ENCODE data around the gene TNIK.

TNIK gene

DNA sequence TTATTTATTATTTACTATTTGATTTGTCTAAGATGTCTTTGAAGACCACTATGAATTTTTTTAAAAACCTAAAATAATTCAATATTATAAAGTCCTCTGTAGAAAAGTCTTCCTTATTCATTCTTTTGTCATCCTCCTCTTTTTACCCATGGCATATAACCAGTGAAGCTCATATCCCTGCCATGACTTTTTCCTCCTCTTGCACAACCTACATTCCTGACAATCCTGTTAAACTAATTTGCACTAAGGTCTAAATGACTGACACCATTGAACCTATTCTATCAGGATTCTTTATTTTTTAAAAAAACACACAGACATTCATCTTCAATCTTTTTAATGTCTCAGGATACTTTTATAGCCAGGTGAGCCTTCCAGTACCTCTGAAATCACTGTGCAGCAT lies 273.8 kb downstream of the TNIK start:
- TF ChIP-seq, protein P1, sequence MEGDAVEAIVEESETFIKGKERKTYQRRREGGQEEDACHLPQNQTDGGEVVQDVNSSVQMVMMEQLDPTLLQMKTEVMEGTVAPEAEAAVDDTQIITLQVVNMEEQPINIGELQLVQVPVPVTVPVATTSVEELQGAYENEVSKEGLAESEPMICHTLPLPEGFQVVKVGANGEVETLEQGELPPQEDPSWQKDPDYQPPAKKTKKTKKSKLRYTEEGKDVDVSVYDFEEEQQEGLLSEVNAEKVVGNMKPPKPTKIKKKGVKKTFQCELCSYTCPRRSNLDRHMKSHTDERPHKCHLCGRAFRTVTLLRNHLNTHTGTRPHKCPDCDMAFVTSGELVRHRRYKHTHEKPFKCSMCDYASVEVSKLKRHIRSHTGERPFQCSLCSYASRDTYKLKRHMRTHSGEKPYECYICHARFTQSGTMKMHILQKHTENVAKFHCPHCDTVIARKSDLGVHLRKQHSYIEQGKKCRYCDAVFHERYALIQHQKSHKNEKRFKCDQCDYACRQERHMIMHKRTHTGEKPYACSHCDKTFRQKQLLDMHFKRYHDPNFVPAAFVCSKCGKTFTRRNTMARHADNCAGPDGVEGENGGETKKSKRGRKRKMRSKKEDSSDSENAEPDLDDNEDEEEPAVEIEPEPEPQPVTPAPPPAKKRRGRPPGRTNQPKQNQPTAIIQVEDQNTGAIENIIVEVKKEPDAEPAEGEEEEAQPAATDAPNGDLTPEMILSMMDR (IDR thresholded peaks at IDR 0.05; ENCODE audit: insufficient read depth, low read length, missing control alignments), result no peak
- no peak for DNase-seq (ENCODE audit: low read depth, low spot score)
- POLR2A ChIA-PET, result no interaction called here
- CTCF ChIA-PET, result interaction anchor here (1.0 to 6.1 kb wide), 15 partner anchors 11 to 379 kb away, joined by 3 to 92 read pairs (median 4); partner anchors contain the start of gene TNIK
- no peak overlapping the region for H3K4me3 ChIP-seq (ENCODE audit: low read depth, low read length)

- ChIA-PET CTCF (interaction anchor here (1.2 to 6.1 kb wide), 8 partner anchors 11 to 379 kb away, joined by 3 to 92 read pairs (median 5); no protein-coding TSS in a partner anchor), POLR2A (no interaction called here)
- DNase-seq (ENCODE audit: low read depth, low spot score), result no peak
- TF ChIP-seq, protein P1 (IDR thresholded peaks at IDR 0.05; ENCODE audit: insufficient read depth, low read length, missing control alignments), result no peak
- H3K4me3 ChIP-seq (ENCODE audit: low read depth, low read length), result no peak overlapping the region
Observed at GRCh38 chr3:171185959-171186358, 274.2 kb downstream of the TNIK start.

DNA sequence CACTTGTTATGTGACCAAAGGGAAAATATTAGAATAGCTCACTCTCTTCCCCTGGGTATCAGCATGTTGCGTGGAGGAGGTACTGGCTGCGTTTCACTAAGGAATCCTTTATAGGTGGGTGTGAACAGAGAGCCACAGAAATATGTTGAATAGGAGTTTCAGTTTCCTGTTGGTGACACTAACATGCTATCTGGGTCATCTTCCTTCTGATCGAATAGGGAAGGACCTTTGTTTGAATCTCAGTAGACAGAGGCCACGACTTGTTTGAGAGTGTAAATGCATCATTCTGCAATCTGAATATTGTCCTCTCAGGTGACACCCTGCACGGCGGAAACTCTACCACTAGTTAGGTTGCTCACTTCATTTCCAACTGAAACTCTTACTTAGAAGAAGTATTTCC lies 275.8 kb downstream of the TNIK start:
- CTCF ChIA-PET, result interaction anchor here (2.0 to 3.8 kb wide), 2 partner anchors 223 to 381 kb away, joined by 6 to 23 read pairs; no protein-coding TSS in a partner anchor
- TF ChIP-seq, protein P1 (IDR thresholded peaks at IDR 0.05; ENCODE audit: insufficient read depth, low read length, missing control alignments), result no peak
- H3K4me3 ChIP-seq (ENCODE audit: low read depth, low read length), result no peak overlapping the region
- POLR2A ChIA-PET, result no interaction called here
- no peak for DNase-seq (ENCODE audit: low read depth, low spot score)

DNA sequence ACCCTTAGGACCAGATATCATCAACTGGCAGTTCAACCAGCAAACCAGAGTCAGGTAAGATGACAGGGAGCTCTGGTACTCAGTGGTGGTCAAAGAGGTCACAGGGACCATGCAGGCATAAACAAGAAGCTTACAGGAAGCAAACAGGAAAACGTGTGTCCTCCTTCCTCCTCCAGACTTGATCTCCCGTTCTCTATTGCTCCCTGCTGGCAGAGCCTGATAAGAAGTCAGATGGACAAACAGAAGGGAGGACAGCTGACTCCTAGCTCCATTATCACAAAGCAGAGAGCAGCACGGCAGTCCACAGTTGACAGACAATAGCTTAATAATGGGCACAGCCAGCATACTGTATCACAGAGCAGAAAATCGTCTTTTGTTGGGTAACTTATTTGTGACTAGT lies 277.2 kb downstream of the TNIK start:
- POLR2A ChIA-PET, result no interaction called here
- no peak overlapping the region for H3K4me3 ChIP-seq (ENCODE audit: low read depth, low read length)
- CTCF ChIA-PET, result interaction anchor here (0.5 to 3.8 kb wide), 9 partner anchors 15 to 383 kb away, joined by 3 to 23 read pairs (median 4); no protein-coding TSS in a partner anchor
- TF ChIP-seq, protein P1 (IDR thresholded peaks at IDR 0.05; ENCODE audit: insufficient read depth, low read length, missing control alignments), result peak; percentile 37
- DNase-seq (ENCODE audit: low read depth, low spot score), result no peak

- POLR2A ChIA-PET, result interaction anchor here (0.6 kb wide), 1 partner anchor 821 kb away, joined by 3 read pairs; no protein-coding TSS in a partner anchor
- CTCF ChIA-PET, result interaction anchor here (0.7 to 3.8 kb wide), 7 partner anchors 11 to 221 kb away, joined by 3 to 23 read pairs (median 5); no protein-coding TSS in a partner anchor
- H3K4me3 ChIP-seq (ENCODE audit: low read depth, low read length), result no peak overlapping the region
- no peak for DNase-seq (ENCODE audit: low read depth, low spot score)
- TF ChIP-seq, protein P1 (IDR thresholded peaks at IDR 0.05; ENCODE audit: insufficient read depth, low read length, missing control alignments), result no peak
Observed at GRCh38 chr3:171181907-171182690, 278.1 kb downstream of the TNIK start.

GRCh38 chr3:171178714-171179113 lies 281.5 kb downstream of the TNIK start:
- H3K4me3 ChIP-seq (ENCODE audit: low read depth, low read length), result no peak overlapping the region
- TF ChIP-seq, protein P1 (IDR thresholded peaks at IDR 0.05; ENCODE audit: insufficient read depth, low read length, missing control alignments), result no peak
- CTCF ChIA-PET, result interaction anchor here (0.9 kb wide), 1 partner anchor 10 kb away, joined by 5 read pairs; no protein-coding TSS in a partner anchor
- DNase-seq (ENCODE audit: low read depth, low spot score), result no peak
- POLR2A ChIA-PET, result no interaction called here
